Subcutaneous adipose tissue (tissue), 4 donors: Measurements from ENCODE around the gene ADM2. TPM values are rescaled to one million over a fixed set of nuclear protein-coding genes. Genes with fewer than 3 reads are reported as not detected.

Experiments used
- CTCF ChIP-seq: fragments of 450-650 bp; IDR thresholded peaks from one replicate; pipeline ENCODE4 v1.5.1; 2016; ENCODE audit warnings: low read depth, mild to moderate bottlenecking, control low read depth, antibody characterized with exemption, moderate library complexity
- total RNA-seq, 4 donors: library from RNA; depleted of rRNA; stranded (reverse); fragments of >200 nt; gene quantifications; one replicate each; pipeline ENCODE4 v1.1.0, GENCODE V29; 2016

ADM2 gene
- total RNA-seq, 4 donors from 2014 or later = not detected

- TF ChIP-seq CTCF = no peak
Observed at GRCh38 chr22:50459496-50460140, 21.7 kb upstream of the ADM2 start.

GRCh38 chr22:50460938-50461337, 20.4 kb upstream of the ADM2 start:
- no peak for TF ChIP-seq CTCF

GRCh38 chr22:50461536-50461935, 19.8 kb upstream of the ADM2 start:
- no peak for TF ChIP-seq CTCF

- no peak for TF ChIP-seq CTCF
Observed at GRCh38 chr22:50461979-50462540, 19.3 kb upstream of the ADM2 start.

GRCh38 chr22:50463188-50463900, 18.0 kb upstream of the ADM2 start:
- no peak for TF ChIP-seq CTCF

- TF ChIP-seq CTCF = no peak
Observed at GRCh38 chr22:50464451-50464850, 16.9 kb upstream of the ADM2 start.
